Fibroblast of skin of left quadriceps (primary cell): Measurements from ENCODE around the gene UFL1.

Experiments
- DNase-seq, 2 experiments: peaks; one replicate each; pipeline ENCODE4 v3.0.0-alpha.2; 2013; ENCODE audit warnings: low read depth in 2 of 2

UFL1 gene

GRCh38 chr6:96571551-96571950 is 49.9 kb downstream of the UFL1 start:
- DNase-seq, result no peak

- DNase-seq, result no peak
Observed at GRCh38 chr6:96575359-96575758, 53.8 kb downstream of the UFL1 start.

- DNase-seq, result no peak
Observed at GRCh38 chr6:96576221-96576620, 54.6 kb downstream of the UFL1 start.

GRCh38 chr6:96582021-96582420 is 60.4 kb downstream of the UFL1 start:
- no peak for DNase-seq

GRCh38 chr6:96582436-96582835 is 60.8 kb downstream of the UFL1 start:
- no peak for DNase-seq

GRCh38 chr6:96604420-96604819 is 82.8 kb downstream of the UFL1 start:
- no peak for DNase-seq
